Right lobe of liver (tissue), 4 donors: ENCODE data around the gene ERC2.

Source experiments
- CTCF ChIP-seq, 4 donors: fragments of 200-600 bp in 3 of 4; fragments of 450-650 bp in 1 of 4; IDR thresholded peaks; one replicate each; pipeline versions ENCODE4 v1.5.1 to v1.8.0; 2016 to 2022; ENCODE audit warnings: antibody characterized with exemption in 4 of 4, mild to moderate bottlenecking in 2 of 4
- POLR2A ChIP-seq: fragments of 450-650 bp; IDR thresholded peaks from one replicate; pipeline ENCODE4 v1.6.1; 2017; ENCODE audit warnings: antibody characterized with exemption, mild to moderate bottlenecking
- donor health status: DM: no; HTN: no; CAD: no.
- donor health status: DM: no; HTN: no; CAD: no.
- donor health status: DM: no; HTN: yes; CAD: no.

DNA sequence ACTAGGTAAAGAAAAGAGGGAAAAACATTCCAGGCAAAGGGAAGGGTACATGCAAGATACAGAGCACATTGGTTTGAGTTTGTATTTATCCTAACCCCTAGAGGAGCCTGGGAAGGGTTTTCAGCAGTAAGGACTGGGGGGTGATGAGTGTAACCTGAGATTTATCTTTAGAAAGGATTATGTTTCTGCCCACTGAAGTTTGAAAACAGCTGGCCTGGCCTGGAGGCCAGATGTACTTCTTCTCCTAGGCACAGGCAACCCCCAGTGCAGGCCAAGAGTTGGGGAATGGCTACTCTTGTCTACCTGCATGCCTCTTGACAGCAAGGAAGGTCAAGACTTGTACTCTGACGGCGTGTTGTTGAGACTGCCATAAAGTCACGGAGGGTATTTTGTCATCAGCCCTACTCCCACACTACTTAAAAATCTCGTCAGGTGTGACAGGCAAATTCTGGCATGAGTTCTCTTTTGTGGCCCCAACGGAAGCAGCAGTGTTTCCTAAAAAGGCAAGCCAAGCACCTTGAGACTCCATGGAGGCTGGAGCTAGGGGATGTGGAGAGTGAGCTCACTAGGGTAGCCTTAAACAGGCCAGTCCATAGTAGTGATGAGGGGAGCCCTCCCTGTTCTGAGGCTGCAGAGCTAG lies 739.7 kb downstream of the ERC2 start:
- TF ChIP-seq CTCF (IDR thresholded peaks at IDR 0.05) (no peak), POLR2A (no peak)
